K562 (cell line): ENCODE data around the gene CFAP97D1. TPM values are rescaled to one million over a fixed set of nuclear protein-coding genes. Genes with fewer than 3 reads are reported as not detected.

Experiments
- FOXJ2 ChIP-seq: fragments of 200-800 bp; sonication (Bioruptor generic); IDR thresholded peaks from 2 replicates; pipeline ENCODE4 v1.6.1; 2016; ENCODE audit warnings: missing genetic modification characterization, missing compliant biosample characterization
- HDAC3 ChIP-seq: fragments of 450-650 bp; IDR thresholded peaks from 2 replicates; pipeline ENCODE4 v1.6.1; 2018; ENCODE audit warnings: borderline replicate concordance, mild to moderate bottlenecking, moderate library complexity; ENCODE audit not compliant: partially characterized antibody
- KHSRP ChIP-seq: fragments of 450-650 bp; IDR thresholded peaks from 2 replicates; pipeline ENCODE4 v1.6.1; 2017
- LEF1 ChIP-seq: fragments of 450-650 bp; IDR thresholded peaks from 2 replicates; pipeline ENCODE4 v1.6.1; 2016; ENCODE audit warnings: mild to moderate bottlenecking
- NEUROD1 ChIP-seq: fragments of 150-350 bp; IDR thresholded peaks from 2 replicates; pipeline ENCODE4 v1.6.1; 2014; ENCODE audit warnings: borderline replicate concordance, low read length, low read depth; ENCODE audit not compliant: partially characterized antibody
- RFX5 ChIP-seq: IDR thresholded peaks from 2 replicates; pipeline ENCODE4 v1.6.1; 2011; ENCODE audit warnings: low read depth, mild to moderate bottlenecking, improper control_type of control experiment, low read length
- SP1 ChIP-seq: sonication (generic); formaldehyde crosslinking; IDR thresholded peaks from 2 replicates; pipeline ENCODE4 v1.8.1; 2022; ENCODE audit warnings: mild to moderate bottlenecking, missing genetic modification reagents
- ZKSCAN1 ChIP-seq: fragments of 150-350 bp; IDR thresholded peaks from 2 replicates; pipeline ENCODE4 v1.6.1; 2016; ENCODE audit warnings: low read depth, low read length
- ZNF224 ChIP-seq: sonication (generic); formaldehyde crosslinking; IDR thresholded peaks from 2 replicates; pipeline ENCODE4 v1.8.0; 2022; ENCODE audit warnings: mild to moderate bottlenecking, missing genetic modification reagents
- polyA plus RNA-seq, 8 experiments: library from polyadenylated mRNA; depleted of rRNA in 4 of 8; stranded (reverse) in 5 of 8; unstranded in 3 of 8; fragments of >200 nt; fragmentation: Nextera tagmentation in 2 of 8; fragmentation: Illumina TruSeq in 1 of 8; extraction: Ambion mirVana in 2 of 8; extraction: Trizol in 1 of 8; gene quantifications; 2 replicates each; pipeline versions ENCODE4 v1.2.1 to v1.2.3, GENCODE V29; 2011 to 2014; ENCODE audit warnings: inconsistent platforms in 1 of 8, missing spikeins in 1 of 8
- total RNA-seq, 7 experiments: library from RNA; depleted of rRNA in 6 of 7; stranded (reverse); fragments of >200 nt in 6 of 7; fragmentation: Illumina TruSeq in 2 of 7; extraction: Trizol in 2 of 7; gene quantifications; 2 replicates each; pipeline versions ENCODE4 v1.2.1 to v1.2.3, GENCODE V29; 2011 to 2021; ENCODE audit warnings: low replicate concordance in 1 of 7
- TF ChIP-seq, protein P1 (sequence below): fragments of 250-450 bp; sonication (Bioruptor Pico); IDR thresholded peaks from 2 replicates; pipeline ENCODE4 v1.5.0; 2021
- TF ChIP-seq, protein P2 (sequence below): sonication (generic); formaldehyde crosslinking; IDR thresholded peaks from 2 replicates; pipeline ENCODE4 v1.8.0; 2023; ENCODE audit warnings: mild to moderate bottlenecking, missing genetic modification reagents
- TF ChIP-seq, protein P3 (sequence below), 2 experiments: fragments of 150-350 bp in 1 of 2; IDR thresholded peaks; 2 replicates each; pipeline ENCODE4 v1.6.1; 2012 to 2016; ENCODE audit warnings: low read depth in 2 of 2, low read length in 2 of 2, mild to moderate bottlenecking in 1 of 2, moderate library complexity in 1 of 2
- TF ChIP-seq, protein P4 (sequence below): IDR thresholded peaks from 3 replicates; pipeline ENCODE4 v1.6.1; 2011; ENCODE audit warnings: borderline replicate concordance, mild to moderate bottlenecking; ENCODE audit not compliant: insufficient read length, insufficient read depth
- TF ChIP-seq, protein P5 (sequence below): fragments of 250-450 bp; sonication (Bioruptor Pico); IDR thresholded peaks from 2 replicates; pipeline ENCODE4 v1.5.0; 2022; ENCODE audit warnings: mild to moderate bottlenecking

Gene CFAP97D1
- total and polyA plus RNA-seq, 9 of the 15 experiments (the other 6 are each of a cell fraction or from before 2014, with no cell fraction given) = not detected

DNA sequence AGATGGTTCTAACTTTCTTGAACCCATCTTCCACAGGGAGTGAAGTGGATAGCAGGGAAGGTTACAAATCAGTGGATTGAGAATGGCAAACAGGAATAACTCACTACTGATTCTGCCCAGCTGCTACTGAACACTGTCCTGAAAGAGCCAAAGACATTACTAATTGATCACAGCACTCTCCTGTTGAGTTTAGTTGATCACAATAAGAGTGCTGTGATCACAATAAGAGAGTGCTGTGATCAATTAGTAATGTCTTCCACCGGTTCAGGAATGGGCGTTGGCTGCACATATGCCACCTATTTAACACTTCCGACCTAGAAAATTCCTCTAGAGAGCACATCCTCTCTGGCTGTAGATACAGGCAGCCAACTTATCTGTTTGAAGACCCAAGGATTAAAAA lies 11.4 kb downstream of the CFAP97D1 start (continued):
- no peak for TF ChIP-seq RFX5
- TF ChIP-seq, protein P1, sequence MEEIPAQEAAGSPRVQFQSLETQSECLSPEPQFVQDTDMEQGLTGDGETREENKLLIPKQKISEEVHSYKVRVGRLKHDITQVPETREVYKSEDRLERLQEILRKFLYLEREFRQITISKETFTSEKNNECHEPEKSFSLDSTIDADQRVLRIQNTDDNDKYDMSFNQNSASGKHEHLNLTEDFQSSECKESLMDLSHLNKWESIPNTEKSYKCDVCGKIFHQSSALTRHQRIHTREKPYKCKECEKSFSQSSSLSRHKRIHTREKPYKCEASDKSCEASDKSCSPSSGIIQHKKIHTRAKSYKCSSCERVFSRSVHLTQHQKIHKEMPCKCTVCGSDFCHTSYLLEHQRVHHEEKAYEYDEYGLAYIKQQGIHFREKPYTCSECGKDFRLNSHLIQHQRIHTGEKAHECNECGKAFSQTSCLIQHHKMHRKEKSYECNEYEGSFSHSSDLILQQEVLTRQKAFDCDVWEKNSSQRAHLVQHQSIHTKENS = no peak
- TF ChIP-seq, protein P2, sequence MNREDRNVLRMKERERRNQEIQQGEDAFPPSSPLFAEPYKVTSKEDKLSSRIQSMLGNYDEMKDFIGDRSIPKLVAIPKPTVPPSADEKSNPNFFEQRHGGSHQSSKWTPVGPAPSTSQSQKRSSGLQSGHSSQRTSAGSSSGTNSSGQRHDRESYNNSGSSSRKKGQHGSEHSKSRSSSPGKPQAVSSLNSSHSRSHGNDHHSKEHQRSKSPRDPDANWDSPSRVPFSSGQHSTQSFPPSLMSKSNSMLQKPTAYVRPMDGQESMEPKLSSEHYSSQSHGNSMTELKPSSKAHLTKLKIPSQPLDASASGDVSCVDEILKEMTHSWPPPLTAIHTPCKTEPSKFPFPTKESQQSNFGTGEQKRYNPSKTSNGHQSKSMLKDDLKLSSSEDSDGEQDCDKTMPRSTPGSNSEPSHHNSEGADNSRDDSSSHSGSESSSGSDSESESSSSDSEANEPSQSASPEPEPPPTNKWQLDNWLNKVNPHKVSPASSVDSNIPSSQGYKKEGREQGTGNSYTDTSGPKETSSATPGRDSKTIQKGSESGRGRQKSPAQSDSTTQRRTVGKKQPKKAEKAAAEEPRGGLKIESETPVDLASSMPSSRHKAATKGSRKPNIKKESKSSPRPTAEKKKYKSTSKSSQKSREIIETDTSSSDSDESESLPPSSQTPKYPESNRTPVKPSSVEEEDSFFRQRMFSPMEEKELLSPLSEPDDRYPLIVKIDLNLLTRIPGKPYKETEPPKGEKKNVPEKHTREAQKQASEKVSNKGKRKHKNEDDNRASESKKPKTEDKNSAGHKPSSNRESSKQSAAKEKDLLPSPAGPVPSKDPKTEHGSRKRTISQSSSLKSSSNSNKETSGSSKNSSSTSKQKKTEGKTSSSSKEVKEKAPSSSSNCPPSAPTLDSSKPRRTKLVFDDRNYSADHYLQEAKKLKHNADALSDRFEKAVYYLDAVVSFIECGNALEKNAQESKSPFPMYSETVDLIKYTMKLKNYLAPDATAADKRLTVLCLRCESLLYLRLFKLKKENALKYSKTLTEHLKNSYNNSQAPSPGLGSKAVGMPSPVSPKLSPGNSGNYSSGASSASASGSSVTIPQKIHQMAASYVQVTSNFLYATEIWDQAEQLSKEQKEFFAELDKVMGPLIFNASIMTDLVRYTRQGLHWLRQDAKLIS = no peak
- TF ChIP-seq, protein P3, sequence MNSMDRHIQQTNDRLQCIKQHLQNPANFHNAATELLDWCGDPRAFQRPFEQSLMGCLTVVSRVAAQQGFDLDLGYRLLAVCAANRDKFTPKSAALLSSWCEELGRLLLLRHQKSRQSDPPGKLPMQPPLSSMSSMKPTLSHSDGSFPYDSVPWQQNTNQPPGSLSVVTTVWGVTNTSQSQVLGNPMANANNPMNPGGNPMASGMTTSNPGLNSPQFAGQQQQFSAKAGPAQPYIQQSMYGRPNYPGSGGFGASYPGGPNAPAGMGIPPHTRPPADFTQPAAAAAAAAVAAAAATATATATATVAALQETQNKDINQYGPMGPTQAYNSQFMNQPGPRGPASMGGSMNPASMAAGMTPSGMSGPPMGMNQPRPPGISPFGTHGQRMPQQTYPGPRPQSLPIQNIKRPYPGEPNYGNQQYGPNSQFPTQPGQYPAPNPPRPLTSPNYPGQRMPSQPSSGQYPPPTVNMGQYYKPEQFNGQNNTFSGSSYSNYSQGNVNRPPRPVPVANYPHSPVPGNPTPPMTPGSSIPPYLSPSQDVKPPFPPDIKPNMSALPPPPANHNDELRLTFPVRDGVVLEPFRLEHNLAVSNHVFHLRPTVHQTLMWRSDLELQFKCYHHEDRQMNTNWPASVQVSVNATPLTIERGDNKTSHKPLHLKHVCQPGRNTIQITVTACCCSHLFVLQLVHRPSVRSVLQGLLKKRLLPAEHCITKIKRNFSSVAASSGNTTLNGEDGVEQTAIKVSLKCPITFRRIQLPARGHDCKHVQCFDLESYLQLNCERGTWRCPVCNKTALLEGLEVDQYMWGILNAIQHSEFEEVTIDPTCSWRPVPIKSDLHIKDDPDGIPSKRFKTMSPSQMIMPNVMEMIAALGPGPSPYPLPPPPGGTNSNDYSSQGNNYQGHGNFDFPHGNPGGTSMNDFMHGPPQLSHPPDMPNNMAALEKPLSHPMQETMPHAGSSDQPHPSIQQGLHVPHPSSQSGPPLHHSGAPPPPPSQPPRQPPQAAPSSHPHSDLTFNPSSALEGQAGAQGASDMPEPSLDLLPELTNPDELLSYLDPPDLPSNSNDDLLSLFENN (IDR thresholded peaks at IDR 0.05; ENCODE audit: low read depth in 2 of 2, low read length in 2 of 2) = peak in 1 of 2 experiments; percentile 94; a peak in 2 of 4 replicates
- TF ChIP-seq, protein P4, sequence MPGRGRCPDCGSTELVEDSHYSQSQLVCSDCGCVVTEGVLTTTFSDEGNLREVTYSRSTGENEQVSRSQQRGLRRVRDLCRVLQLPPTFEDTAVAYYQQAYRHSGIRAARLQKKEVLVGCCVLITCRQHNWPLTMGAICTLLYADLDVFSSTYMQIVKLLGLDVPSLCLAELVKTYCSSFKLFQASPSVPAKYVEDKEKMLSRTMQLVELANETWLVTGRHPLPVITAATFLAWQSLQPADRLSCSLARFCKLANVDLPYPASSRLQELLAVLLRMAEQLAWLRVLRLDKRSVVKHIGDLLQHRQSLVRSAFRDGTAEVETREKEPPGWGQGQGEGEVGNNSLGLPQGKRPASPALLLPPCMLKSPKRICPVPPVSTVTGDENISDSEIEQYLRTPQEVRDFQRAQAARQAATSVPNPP = no peak
- no peak for TF ChIP-seq HDAC3
- TF ChIP-seq FOXJ2 (tag) = no peak
- TF ChIP-seq LEF1 = no peak
- TF ChIP-seq ZNF224 (CRISPR knock-in tag) = no peak
- TF ChIP-seq, protein P5, sequence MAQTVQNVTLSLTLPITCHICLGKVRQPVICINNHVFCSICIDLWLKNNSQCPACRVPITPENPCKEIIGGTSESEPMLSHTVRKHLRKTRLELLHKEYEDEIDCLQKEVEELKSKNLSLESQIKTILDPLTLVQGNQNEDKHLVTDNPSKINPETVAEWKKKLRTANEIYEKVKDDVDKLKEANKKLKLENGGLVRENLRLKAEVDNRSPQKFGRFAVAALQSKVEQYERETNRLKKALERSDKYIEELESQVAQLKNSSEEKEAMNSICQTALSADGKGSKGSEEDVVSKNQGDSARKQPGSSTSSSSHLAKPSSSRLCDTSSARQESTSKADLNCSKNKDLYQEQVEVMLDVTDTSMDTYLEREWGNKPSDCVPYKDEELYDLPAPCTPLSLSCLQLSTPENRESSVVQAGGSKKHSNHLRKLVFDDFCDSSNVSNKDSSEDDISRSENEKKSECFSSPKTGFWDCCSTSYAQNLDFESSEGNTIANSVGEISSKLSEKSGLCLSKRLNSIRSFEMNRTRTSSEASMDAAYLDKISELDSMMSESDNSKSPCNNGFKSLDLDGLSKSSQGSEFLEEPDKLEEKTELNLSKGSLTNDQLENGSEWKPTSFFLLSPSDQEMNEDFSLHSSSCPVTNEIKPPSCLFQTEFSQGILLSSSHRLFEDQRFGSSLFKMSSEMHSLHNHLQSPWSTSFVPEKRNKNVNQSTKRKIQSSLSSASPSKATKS (CRISPR knock-in tag) = no peak
- TF ChIP-seq SP1 (CRISPR knock-in tag) = no peak
- no peak for TF ChIP-seq KHSRP
- no peak for TF ChIP-seq NEUROD1
- TF ChIP-seq ZKSCAN1 = no peak
